NB4 (cell line): ENCODE results near the gene EIF4G2.

Source experiments
- DNase-seq: peaks from one replicate; pipeline ENCODE4 v3.0.0; 2010; ENCODE audit warnings: low read depth
- H3K4me3 ChIP-seq: one replicate; pipeline ENCODE4 v1.5.1; 2011; ENCODE audit warnings: mild to moderate bottlenecking, low read depth, low read length, moderate library complexity
- MYC ChIP-seq: IDR thresholded peaks from 2 replicates; pipeline ENCODE4 v1.6.1; 2011; ENCODE audit warnings: low read depth, low read length
- POLR2A ChIP-seq: IDR thresholded peaks from 2 replicates; pipeline ENCODE4 v1.6.1; 2011; ENCODE audit warnings: mild to moderate bottlenecking; ENCODE audit not compliant: insufficient read length; ENCODE audit errors: extremely low read depth
- TF ChIP-seq, protein P1 (sequence below): IDR thresholded peaks from one replicate; pipeline ENCODE4 v1.5.1; 2012; ENCODE audit warnings: low read depth, low read length
- TF ChIP-seq, protein P2 (sequence below): IDR thresholded peaks from 2 replicates; pipeline ENCODE4 v1.6.1; 2011; ENCODE audit warnings: low read depth, low read length

Gene EIF4G2

DNA sequence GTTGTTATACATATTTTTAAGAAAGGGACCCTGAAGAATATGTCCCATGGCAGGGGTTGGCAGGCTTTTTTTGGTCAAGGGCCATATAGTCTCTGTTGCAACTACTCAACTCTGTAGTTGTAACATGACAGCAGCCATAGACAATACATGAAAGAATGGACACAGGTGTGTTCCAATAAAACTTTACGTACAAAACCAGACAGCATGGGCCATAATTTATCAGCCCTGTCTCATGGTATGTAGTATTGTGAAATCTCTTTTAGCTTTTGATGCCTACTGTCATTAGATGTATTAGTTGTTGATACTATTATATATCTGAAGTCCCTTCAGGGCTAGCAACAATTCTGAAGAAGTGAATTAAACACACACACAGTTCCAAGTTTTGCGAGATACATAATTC is 46.6 kb upstream of the EIF4G2 start:
- TF ChIP-seq POLR2A (no peak), MYC (no peak)
- TF ChIP-seq, protein P1, sequence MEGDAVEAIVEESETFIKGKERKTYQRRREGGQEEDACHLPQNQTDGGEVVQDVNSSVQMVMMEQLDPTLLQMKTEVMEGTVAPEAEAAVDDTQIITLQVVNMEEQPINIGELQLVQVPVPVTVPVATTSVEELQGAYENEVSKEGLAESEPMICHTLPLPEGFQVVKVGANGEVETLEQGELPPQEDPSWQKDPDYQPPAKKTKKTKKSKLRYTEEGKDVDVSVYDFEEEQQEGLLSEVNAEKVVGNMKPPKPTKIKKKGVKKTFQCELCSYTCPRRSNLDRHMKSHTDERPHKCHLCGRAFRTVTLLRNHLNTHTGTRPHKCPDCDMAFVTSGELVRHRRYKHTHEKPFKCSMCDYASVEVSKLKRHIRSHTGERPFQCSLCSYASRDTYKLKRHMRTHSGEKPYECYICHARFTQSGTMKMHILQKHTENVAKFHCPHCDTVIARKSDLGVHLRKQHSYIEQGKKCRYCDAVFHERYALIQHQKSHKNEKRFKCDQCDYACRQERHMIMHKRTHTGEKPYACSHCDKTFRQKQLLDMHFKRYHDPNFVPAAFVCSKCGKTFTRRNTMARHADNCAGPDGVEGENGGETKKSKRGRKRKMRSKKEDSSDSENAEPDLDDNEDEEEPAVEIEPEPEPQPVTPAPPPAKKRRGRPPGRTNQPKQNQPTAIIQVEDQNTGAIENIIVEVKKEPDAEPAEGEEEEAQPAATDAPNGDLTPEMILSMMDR = no peak
- TF ChIP-seq, protein P2, sequence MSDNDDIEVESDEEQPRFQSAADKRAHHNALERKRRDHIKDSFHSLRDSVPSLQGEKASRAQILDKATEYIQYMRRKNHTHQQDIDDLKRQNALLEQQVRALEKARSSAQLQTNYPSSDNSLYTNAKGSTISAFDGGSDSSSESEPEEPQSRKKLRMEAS = no peak
- no peak for DNase-seq
- H3K4me3 ChIP-seq = no peak overlapping the region

DNA sequence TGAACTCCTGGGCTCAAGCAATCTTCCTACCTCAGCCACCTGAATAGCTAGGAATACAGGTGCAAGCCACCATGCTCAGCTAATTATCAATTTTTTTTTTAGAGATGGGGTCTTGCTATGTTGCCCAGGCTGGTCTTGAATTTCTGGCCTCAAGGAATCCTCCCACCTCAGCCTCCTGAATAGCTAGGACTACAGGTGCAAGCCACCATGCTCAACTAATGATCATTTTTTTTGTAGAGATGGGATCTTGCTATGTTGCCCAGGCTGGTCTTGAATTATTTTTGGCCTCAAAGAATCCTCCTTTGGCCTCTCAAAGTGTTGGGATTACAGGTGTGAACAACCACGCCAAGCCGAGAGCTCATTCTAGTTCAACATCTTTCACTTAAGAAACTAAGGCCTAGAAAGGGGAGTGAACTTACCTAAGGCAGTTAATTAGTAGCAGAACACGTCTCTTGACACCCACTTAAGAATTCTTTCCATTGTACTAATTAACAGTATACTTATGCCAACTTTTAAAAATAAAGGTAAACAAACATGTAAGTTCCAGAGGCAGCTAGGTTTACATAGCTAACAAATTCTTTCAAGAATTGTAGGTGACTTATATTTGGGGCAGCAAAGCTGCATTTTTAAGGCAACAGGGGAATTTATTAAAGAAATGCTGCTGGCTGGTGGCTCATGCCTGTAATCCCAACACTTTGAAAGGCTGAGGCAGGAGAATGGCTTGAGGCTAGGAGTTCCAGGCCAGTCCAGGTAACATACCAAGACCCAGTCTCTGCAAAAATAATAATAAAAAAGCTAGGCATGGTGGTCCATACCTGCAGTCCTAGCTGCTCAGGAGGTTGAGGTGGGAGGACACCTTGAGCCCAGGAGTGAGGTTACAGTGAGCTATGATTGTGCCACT is 39.5 kb upstream of the EIF4G2 start:
- H3K4me3 ChIP-seq = no peak overlapping the region
- DNase-seq = no peak
- TF ChIP-seq, protein P1 = no peak
- TF ChIP-seq, protein P2 = no peak
- TF ChIP-seq POLR2A (no peak), MYC (no peak)

DNA sequence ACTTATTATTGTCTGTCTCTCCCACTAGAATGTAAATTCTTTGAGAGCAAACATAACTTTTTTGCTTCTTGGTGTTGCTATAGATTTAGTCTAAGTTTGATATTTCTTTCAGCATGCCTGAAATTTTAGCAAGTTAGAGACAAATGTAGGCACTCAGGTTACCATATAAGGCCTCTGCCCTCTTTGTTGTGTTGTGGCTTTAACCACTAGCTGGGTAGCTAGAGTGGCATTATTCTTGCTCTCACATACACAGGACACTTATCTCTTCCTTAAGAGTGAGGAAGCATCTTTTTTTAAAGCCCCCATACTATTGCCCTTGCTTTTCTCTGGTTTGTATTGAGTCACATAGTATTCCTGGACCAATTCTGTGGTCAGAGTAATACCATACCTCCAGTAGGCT is 37.9 kb upstream of the EIF4G2 start:
- DNase-seq = no peak
- TF ChIP-seq, protein P2 = no peak
- TF ChIP-seq POLR2A = no peak
- no peak for TF ChIP-seq MYC
- TF ChIP-seq, protein P1 = no peak
- no peak overlapping the region for H3K4me3 ChIP-seq

DNA sequence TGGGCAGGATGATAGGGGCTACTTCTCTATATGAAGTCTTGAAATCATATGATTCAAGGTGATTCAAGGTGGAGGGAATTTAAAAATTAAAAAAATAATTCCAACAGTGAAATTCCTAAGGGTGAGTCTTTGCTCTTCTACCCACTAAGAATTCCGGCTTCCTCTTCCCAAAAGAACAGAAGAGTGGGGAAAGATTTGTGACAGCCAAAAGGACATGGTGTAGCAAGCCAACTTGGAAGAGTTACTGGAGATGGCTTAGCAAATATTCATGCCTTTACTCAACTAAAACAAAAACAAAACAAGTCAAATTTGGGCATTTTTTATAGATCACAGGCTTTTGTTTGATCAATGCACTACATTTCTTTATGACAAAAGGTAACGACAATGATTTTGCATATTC is 36.9 kb upstream of the EIF4G2 start:
- no peak overlapping the region for H3K4me3 ChIP-seq
- DNase-seq = no peak
- TF ChIP-seq, protein P1 = no peak
- TF ChIP-seq POLR2A = no peak
- TF ChIP-seq MYC = no peak
- TF ChIP-seq, protein P2 = no peak

DNA sequence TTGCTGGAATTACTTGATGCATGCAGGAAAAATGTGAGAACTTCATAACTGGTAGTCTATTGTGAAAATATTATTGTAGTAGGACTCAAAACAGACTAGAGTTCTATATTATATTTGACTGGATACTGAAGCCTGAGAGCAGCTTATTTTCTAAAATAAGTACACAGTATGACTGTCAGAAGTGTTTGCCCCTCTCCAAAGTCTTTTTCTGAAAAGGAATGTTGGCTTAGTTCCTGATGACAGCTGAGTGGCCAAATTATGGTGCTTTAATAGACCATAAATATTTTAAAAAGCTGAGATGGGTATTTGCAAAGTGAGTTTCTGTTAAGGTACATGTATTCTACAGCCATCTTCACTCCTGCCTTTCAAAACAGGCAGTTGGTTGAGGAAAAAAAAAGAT is 36.1 kb upstream of the EIF4G2 start:
- H3K4me3 ChIP-seq = no peak overlapping the region
- TF ChIP-seq POLR2A (no peak), MYC (no peak)
- TF ChIP-seq, protein P1 = no peak
- TF ChIP-seq, protein P2 = no peak
- DNase-seq = no peak
